Right cardiac atrium (tissue), 5 donors: ENCODE measurements around the gene FGF21. TPM values are rescaled to one million over a fixed set of nuclear protein-coding genes. Genes with fewer than 3 reads are reported as not detected.
"Not testable (repeated sequence)": the region's sequence is repeated elsewhere in the genome, so short reads cannot be mapped to it uniquely, and the experiment has no call there.

Experiments used
- ATAC-seq, 2 donors: fragments of 200-7000 bp; cut with Tn5 transposase; one replicate each; pipeline versions ENCODE4 v1.8.0 to v1.9.1; 2020; ENCODE audit warnings: moderate library complexity in 2 of 2, mild to moderate bottlenecking in 1 of 2
- DNase-seq, 3 donors: peaks; one replicate each; pipeline ENCODE4 v3.0.0-alpha.2; 2020
- H3K27ac ChIP-seq: one replicate; pipeline ENCODE4 v1.5.1; 2013; ENCODE audit warnings: mild to moderate bottlenecking, low read length, control low read depth, moderate library complexity
- H3K27me3 ChIP-seq: one replicate; pipeline ENCODE4 v1.6.1; 2013; ENCODE audit not compliant: control insufficient read depth, insufficient read depth
- H3K4me1 ChIP-seq: one replicate; pipeline ENCODE4 v1.6.1; 2013; ENCODE audit warnings: low read length; ENCODE audit not compliant: control insufficient read depth, insufficient read depth
- H3K4me3 ChIP-seq: one replicate; pipeline ENCODE4 v1.5.1; 2013; ENCODE audit warnings: low read length, control low read depth
- H3K9me3 ChIP-seq: one replicate; pipeline ENCODE4 v1.6.1; 2013; ENCODE audit warnings: low read length; ENCODE audit not compliant: control insufficient read depth
- WGBS: extraction: QIAGEN DNeasy Blood & Tissue Kit; methylation state at CpG from one replicate; pipeline ENCODE4 v1.1.7; 2013; 5-methylcytosine and 5-hydroxymethylcytosine counted together
- intact Hi-C, 4 donors: fragments of 100-400 bp; cut with DNase I; formaldehyde crosslinking; loops; one replicate each; pipeline versions ENCODE4 v1.11.0 to v1.14.0; 2022 to 2023
- polyA plus RNA-seq: library from polyadenylated mRNA; stranded (reverse); fragments of 200-250 nt; gene quantifications from one replicate; pipeline ENCODE4 v1.2.3, GENCODE V29; 2013
- total RNA-seq, 4 donors: library from RNA; stranded (reverse); fragmentation: NEBNext Ultra II Directional; extraction: Animal tissue kit (Norgen Biotek cat#: 25700); gene quantifications; one replicate each; pipeline ENCODE4 v1.2.1, GENCODE V29; 2021
- donor health status: healthy with polysubstance abuse.
- donor health status: DM: no; HTN: yes; CAD: no.
- donor health status: DM: no; HTN: no; CAD: no.
- donor health status: DM: no; HTN: yes; CAD: no; lungs with severe emphysema.
- donor health status: DM: yes; HTN: yes; CAD: no.

FGF21 gene
- total and polyA plus RNA-seq, 5 donors: not detected

GRCh38 chr19:48757089-48757675, 1.9 kb downstream of the FGF21 start:
- DNase-seq: no peak
- H3K4me3 ChIP-seq: no peak overlapping the region
- no peaks in the 10 kb centered on the region for H3K9me3 ChIP-seq
- H3K27me3 ChIP-seq: no peaks in the 10 kb centered on the region
- intact Hi-C loops: no loop called here
- WGBS: 87% methylated on average over 12 of the region's 12 CpGs
- H3K4me1 ChIP-seq: no peaks in the 10 kb centered on the region
- no peak overlapping the region for H3K27ac ChIP-seq
- ATAC-seq: no peak

- no peaks in the 10 kb centered on the region for H3K9me3 ChIP-seq
- H3K27ac ChIP-seq: no peak overlapping the region
- H3K27me3 ChIP-seq: no peaks in the 10 kb centered on the region
- ATAC-seq (no peak), DNase-seq (peak in 1 of 3 donors; percentile 57)
- 92% methylated on average over 14 of the region's 14 CpGs for WGBS
- no peak overlapping the region for H3K4me3 ChIP-seq
- no peaks in the 10 kb centered on the region for H3K4me1 ChIP-seq
- intact Hi-C loops: no loop called here
These were observed 2.4 kb downstream of the FGF21 start for GRCh38 chr19:48757741-48758144.

GRCh38 chr19:48760504-48761205, 5.3 kb downstream of the FGF21 start:
- Histone ChIP-seq H3K4me3 (no peak overlapping the region), H3K27ac (peak overlapping the region; percentile 59), H3K27me3 (no peaks in the 10 kb centered on the region), H3K4me1 (no peaks in the 10 kb centered on the region), H3K9me3 (no peaks in the 10 kb centered on the region)
- 59% methylated on average over 16 of the region's 16 CpGs for WGBS
- DNase-seq (no peak), ATAC-seq (peak; percentile 18 to 64)
- intact Hi-C loops: no loop called here

- 29% methylated on average over 5 of the region's 5 CpGs for WGBS
- ATAC-seq, H3K27ac ChIP-seq, H3K27me3 ChIP-seq, DNase-seq, H3K9me3 ChIP-seq, H3K4me3 ChIP-seq, intact Hi-C loops, H3K4me1 ChIP-seq: not testable (repeated sequence)
These were observed 10.5 kb downstream of the FGF21 start for GRCh38 chr19:48765816-48766215.

- ATAC-seq, H3K27me3 ChIP-seq, DNase-seq, H3K27ac ChIP-seq, intact Hi-C loops, H3K4me3 ChIP-seq, H3K4me1 ChIP-seq, H3K9me3 ChIP-seq: not testable (repeated sequence)
- 37% methylated on average over 6 of the region's 6 CpGs for WGBS
These were observed 12.9 kb downstream of the FGF21 start for GRCh38 chr19:48768171-48768753.

- Histone ChIP-seq H3K27me3 (no peaks in the 10 kb centered on the region), H3K4me1 (no peaks in the 10 kb centered on the region), H3K9me3 (no peaks in the 10 kb centered on the region), H3K27ac (no peak overlapping the region), H3K4me3 (no peak overlapping the region)
- no peak for ATAC-seq
- 82% methylated on average over 11 of the region's 11 CpGs for WGBS
- DNase-seq: no peak
- intact Hi-C loops: no loop called here
These were observed 13.8 kb downstream of the FGF21 start for GRCh38 chr19:48768994-48769713.

- Histone ChIP-seq H3K9me3 (no peaks in the 10 kb centered on the region), H3K27me3 (no peaks in the 10 kb centered on the region), H3K27ac (no peak overlapping the region), H3K4me3 (no peak overlapping the region), H3K4me1 (no peaks in the 10 kb centered on the region)
- ATAC-seq: no peak
- no peak for DNase-seq
- 84% methylated on average over 7 of the region's 7 CpGs for WGBS
- intact Hi-C loops: no loop called here
These were observed 14.9 kb downstream of the FGF21 start for GRCh38 chr19:48770266-48770665.

- intact Hi-C loops: no loop called here
- Histone ChIP-seq H3K27ac (no peak overlapping the region), H3K9me3 (no peaks in the 10 kb centered on the region), H3K4me3 (no peak overlapping the region), H3K4me1 (no peaks in the 10 kb centered on the region), H3K27me3 (no peaks in the 10 kb centered on the region)
- DNase-seq: no peak
- 77% methylated on average over 20 of the region's 20 CpGs for WGBS
- ATAC-seq: no peak
These were observed 15.6 kb downstream of the FGF21 start for GRCh38 chr19:48770734-48771472.

- Histone ChIP-seq H3K27ac (no peak overlapping the region), H3K27me3 (no peaks in the 10 kb centered on the region), H3K4me1 (no peaks in the 10 kb centered on the region), H3K9me3 (no peaks in the 10 kb centered on the region), H3K4me3 (no peak overlapping the region)
- WGBS: 43% methylated on average over 13 of the region's 13 CpGs
- intact Hi-C loops: no loop called here
- ATAC-seq (peak; percentile 47 to 56), DNase-seq (peak in 1 of 3 donors; percentile 65)
These were observed 17.2 kb downstream of the FGF21 start for GRCh38 chr19:48772503-48772953.

GRCh38 chr19:48777139-48777538, 21.8 kb downstream of the FGF21 start:
- WGBS: 86% methylated on average over 5 of the region's 5 CpGs
- Histone ChIP-seq H3K4me3 (no peak overlapping the region), H3K27me3 (no peaks in the 10 kb centered on the region), H3K4me1 (peaks cover 2% of the 10 kb centered on the region), H3K27ac (no peak overlapping the region), H3K9me3 (no peaks in the 10 kb centered on the region)
- ATAC-seq (no peak), DNase-seq (no peak)
- intact Hi-C loops: no loop called here
